K562 (cell line): ENCODE measurements around the gene RMC1. TPM values are rescaled to one million over a fixed set of nuclear protein-coding genes. Genes with fewer than 3 reads are reported as not detected.

Experiments used
- C11orf30 ChIP-seq: fragments of 450-650 bp; IDR thresholded peaks from 2 replicates; pipeline ENCODE4 v1.6.1; 2016; ENCODE audit warnings: low read depth, mild to moderate bottlenecking
- CBFB ChIP-seq: sonication (generic); formaldehyde crosslinking; IDR thresholded peaks from 2 replicates; pipeline ENCODE4 v1.4.0; 2020; ENCODE audit warnings: mild to moderate bottlenecking, missing genetic modification reagents
- CCNT2 ChIP-seq: IDR thresholded peaks from 2 replicates; pipeline ENCODE4 v1.6.1; 2011; ENCODE audit warnings: borderline replicate concordance, low read depth, mild to moderate bottlenecking, moderate library complexity, mixed read lengths, low read length; ENCODE audit not compliant: insufficient read length; ENCODE audit errors: extremely low read depth
- CXXC5 ChIP-seq: fragments of 250-450 bp; sonication (Bioruptor Pico); IDR thresholded peaks from 2 replicates; pipeline ENCODE4 v1.8.0; 2022; ENCODE audit warnings: inconsistent platforms, mild to moderate bottlenecking, moderate library complexity
- DDX20 ChIP-seq: fragments of 450-650 bp; IDR thresholded peaks from 2 replicates; pipeline ENCODE4 v1.6.1; 2016; ENCODE audit warnings: missing genetic modification characterization, low read depth, mild to moderate bottlenecking, missing compliant biosample characterization, moderate library complexity
- GATA2 ChIP-seq: sonication (generic); formaldehyde crosslinking; IDR thresholded peaks from 2 replicates; pipeline ENCODE4 v1.4.0; 2020; ENCODE audit warnings: mild to moderate bottlenecking, missing genetic modification reagents
- GTF2F1 ChIP-seq: IDR thresholded peaks from 2 replicates; pipeline ENCODE4 v1.6.1; 2011; ENCODE audit warnings: low read depth, low read length, improper control_type of control experiment
- NCOA1 ChIP-seq: fragments of 450-650 bp; IDR thresholded peaks from 2 replicates; pipeline ENCODE4 v1.6.1; 2016; ENCODE audit warnings: low read depth
- NFATC3 ChIP-seq: fragments of 450-650 bp; IDR thresholded peaks from 2 replicates; pipeline ENCODE4 v1.6.1; 2017; ENCODE audit warnings: mild to moderate bottlenecking
- RFX1 ChIP-seq: fragments of 450-650 bp; IDR thresholded peaks from 2 replicates; pipeline ENCODE4 v1.6.1; 2016; ENCODE audit warnings: mild to moderate bottlenecking, moderate library complexity
- SMAD3 ChIP-seq: fragments of 450-650 bp; formaldehyde crosslinking; conservative IDR thresholded peaks from 2 replicates; pipeline ENCODE4 v1.4.0; 2020; ENCODE audit warnings: mild to moderate bottlenecking
- SMAD4 ChIP-seq: fragments of 250-450 bp; sonication (Bioruptor Pico); conservative IDR thresholded peaks from 2 replicates; pipeline ENCODE4 v1.8.0; 2021; ENCODE audit warnings: inconsistent platforms, mild to moderate bottlenecking, moderate library complexity
- SOX6 ChIP-seq: fragments of 450-650 bp; IDR thresholded peaks from 2 replicates; pipeline ENCODE4 v1.6.1; 2014; ENCODE audit warnings: mild to moderate bottlenecking
- SRSF9 ChIP-seq: fragments of 200-400 bp; formaldehyde crosslinking; IDR thresholded peaks from 2 replicates; pipeline ENCODE4 v1.6.1; 2017; ENCODE audit warnings: low read depth, low read length, borderline replicate concordance
- TAF15 ChIP-seq: fragments of 200-400 bp; formaldehyde crosslinking; IDR thresholded peaks from 2 replicates; pipeline ENCODE4 v1.6.1; 2017; ENCODE audit warnings: mild to moderate bottlenecking, low read depth, low read length, moderate library complexity
- ZEB2 ChIP-seq: fragments of 450-650 bp; IDR thresholded peaks from 2 replicates; pipeline ENCODE4 v1.6.1; 2016
- ZFP1 ChIP-seq: fragments of 450-650 bp; formaldehyde crosslinking; IDR thresholded peaks from 2 replicates; pipeline ENCODE4 v1.4.0; 2020; ENCODE audit warnings: mild to moderate bottlenecking, mixed read lengths
- polyA plus RNA-seq, 8 experiments: library from polyadenylated mRNA; depleted of rRNA in 4 of 8; stranded (reverse) in 5 of 8; unstranded in 3 of 8; fragments of >200 nt; fragmentation: Nextera tagmentation in 2 of 8; fragmentation: Illumina TruSeq in 1 of 8; extraction: Ambion mirVana in 2 of 8; extraction: Trizol in 1 of 8; gene quantifications; 2 replicates each; pipeline versions ENCODE4 v1.2.1 to v1.2.3, GENCODE V29; 2011 to 2014; ENCODE audit warnings: inconsistent platforms in 1 of 8, missing spikeins in 1 of 8
- total RNA-seq, 7 experiments: library from RNA; depleted of rRNA in 6 of 7; stranded (reverse); fragments of >200 nt in 6 of 7; fragmentation: Illumina TruSeq in 2 of 7; extraction: Trizol in 2 of 7; gene quantifications; 2 replicates each; pipeline versions ENCODE4 v1.2.1 to v1.2.3, GENCODE V29; 2011 to 2021; ENCODE audit warnings: low replicate concordance in 1 of 7
- TF ChIP-seq, protein P1 (sequence below): fragments of 150-350 bp; conservative IDR thresholded peaks from 2 replicates; pipeline ENCODE4 v1.6.1; 2014; ENCODE audit warnings: low read length
- TF ChIP-seq, protein P2 (sequence below): IDR thresholded peaks from 2 replicates; pipeline ENCODE4 v1.6.1; 2014; ENCODE audit warnings: antibody characterized with exemption
- TF ChIP-seq, protein P3 (sequence below): fragments of 250-450 bp; sonication (Bioruptor Pico); IDR thresholded peaks from 2 replicates; pipeline ENCODE4 v1.4.0; 2020; ENCODE audit warnings: borderline replicate concordance
- TF ChIP-seq, protein P4 (sequence below): sonication (generic); formaldehyde crosslinking; IDR thresholded peaks from 2 replicates; pipeline ENCODE4 v1.8.1; 2022; ENCODE audit warnings: missing genetic modification reagents

Gene RMC1
- total and polyA plus RNA-seq, 9 of the 15 experiments (the other 6 are each of a cell fraction or from before 2014, with no cell fraction given): 7.5 to 42.4 (median 35.5) TPM

DNA sequence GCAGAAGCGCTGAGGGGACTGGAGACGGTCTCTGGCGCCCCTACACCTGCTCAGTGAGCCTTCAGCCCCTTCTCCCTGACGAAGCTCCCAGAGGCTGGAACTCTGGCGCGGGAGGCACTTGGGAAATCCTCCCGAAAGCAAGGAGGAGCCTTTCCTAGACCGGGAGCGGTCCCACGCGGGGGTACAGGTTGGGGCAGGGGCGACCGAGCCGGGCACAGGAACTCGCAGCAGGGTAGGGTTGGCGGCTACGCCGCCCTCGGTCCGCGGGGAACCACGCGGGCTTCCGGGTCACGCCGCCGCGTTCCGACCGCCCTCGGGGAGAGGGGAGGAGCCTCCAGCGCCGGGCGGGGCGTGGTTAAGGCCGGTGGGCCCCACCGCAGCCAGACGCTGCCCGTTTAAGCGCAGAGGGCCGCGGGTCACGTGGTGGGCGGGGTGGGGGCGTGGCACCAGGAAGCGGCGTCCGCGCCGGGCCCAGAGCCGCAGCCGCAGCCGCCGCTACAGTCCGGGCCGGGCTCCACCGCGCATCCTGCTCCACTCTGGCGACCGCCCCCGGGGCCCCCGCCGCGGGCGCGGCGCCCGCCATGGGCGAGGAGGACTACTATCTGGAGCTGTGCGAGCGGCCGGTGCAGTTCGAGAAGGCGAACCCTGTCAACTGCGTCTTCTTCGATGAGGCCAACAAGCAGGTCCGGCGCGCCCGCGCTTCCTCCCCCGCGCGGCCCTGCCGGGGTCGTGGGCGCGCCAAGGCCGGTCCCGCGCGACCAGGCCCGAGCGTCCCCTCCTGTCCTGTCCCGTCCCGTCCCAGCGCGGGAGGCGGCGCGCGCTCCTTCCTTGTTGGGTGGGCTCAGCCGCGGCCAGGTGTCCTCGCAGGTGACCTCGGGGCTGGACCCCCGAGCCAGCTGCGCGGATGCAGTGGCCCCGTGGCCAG, at the start of gene RMC1 (continued):
- TF ChIP-seq CBFB (CRISPR knock-in tag): no peak
- TF ChIP-seq CCNT2: peak; percentile 97
- no peak for TF ChIP-seq SRSF9
- TF ChIP-seq RFX1: no peak
- TF ChIP-seq ZEB2: peak; percentile 52; the same call in 1 of the 2 replicates
- peak; percentile 78 for TF ChIP-seq SMAD4 (CRISPR knock-in tag)
- 0 out of 2 replicates have a peak, but pooled peaks have one; percentile 45 for TF ChIP-seq NCOA1
- TF ChIP-seq SMAD3: 0 out of 2 replicates have a peak, but pooled peaks have one; percentile 16
- 0 out of 2 replicates have a peak, but pooled peaks have one; percentile 32 for TF ChIP-seq SOX6
- TF ChIP-seq ZFP1 (CRISPR knock-in tag): no peak
- TF ChIP-seq CXXC5 (CRISPR knock-in tag): peak; percentile 97
- TF ChIP-seq NFATC3: no peak
- no peak for TF ChIP-seq DDX20 (tag)
- TF ChIP-seq, protein P1, sequence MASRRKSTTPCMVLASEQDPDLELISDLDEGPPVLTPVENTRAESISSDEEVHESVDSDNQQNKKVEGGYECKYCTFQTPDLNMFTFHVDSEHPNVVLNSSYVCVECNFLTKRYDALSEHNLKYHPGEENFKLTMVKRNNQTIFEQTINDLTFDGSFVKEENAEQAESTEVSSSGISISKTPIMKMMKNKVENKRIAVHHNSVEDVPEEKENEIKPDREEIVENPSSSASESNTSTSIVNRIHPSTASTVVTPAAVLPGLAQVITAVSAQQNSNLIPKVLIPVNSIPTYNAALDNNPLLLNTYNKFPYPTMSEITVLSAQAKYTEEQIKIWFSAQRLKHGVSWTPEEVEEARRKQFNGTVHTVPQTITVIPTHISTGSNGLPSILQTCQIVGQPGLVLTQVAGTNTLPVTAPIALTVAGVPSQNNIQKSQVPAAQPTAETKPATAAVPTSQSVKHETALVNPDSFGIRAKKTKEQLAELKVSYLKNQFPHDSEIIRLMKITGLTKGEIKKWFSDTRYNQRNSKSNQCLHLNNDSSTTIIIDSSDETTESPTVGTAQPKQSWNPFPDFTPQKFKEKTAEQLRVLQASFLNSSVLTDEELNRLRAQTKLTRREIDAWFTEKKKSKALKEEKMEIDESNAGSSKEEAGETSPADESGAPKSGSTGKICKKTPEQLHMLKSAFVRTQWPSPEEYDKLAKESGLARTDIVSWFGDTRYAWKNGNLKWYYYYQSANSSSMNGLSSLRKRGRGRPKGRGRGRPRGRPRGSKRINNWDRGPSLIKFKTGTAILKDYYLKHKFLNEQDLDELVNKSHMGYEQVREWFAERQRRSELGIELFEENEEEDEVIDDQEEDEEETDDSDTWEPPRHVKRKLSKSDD: no peak
- peak; percentile 25; the same call in 1 of the 2 replicates for TF ChIP-seq GTF2F1
- TF ChIP-seq C11orf30: no peak
- TF ChIP-seq, protein P2, sequence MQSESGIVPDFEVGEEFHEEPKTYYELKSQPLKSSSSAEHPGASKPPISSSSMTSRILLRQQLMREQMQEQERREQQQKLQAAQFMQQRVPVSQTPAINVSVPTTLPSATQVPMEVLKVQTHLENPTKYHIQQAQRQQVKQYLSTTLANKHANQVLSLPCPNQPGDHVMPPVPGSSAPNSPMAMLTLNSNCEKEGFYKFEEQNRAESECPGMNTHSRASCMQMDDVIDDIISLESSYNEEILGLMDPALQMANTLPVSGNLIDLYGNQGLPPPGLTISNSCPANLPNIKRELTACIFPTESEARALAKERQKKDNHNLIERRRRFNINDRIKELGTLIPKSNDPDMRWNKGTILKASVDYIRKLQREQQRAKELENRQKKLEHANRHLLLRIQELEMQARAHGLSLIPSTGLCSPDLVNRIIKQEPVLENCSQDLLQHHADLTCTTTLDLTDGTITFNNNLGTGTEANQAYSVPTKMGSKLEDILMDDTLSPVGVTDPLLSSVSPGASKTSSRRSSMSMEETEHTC: peak; percentile 78
- no peak for TF ChIP-seq TAF15
- TF ChIP-seq, protein P3, sequence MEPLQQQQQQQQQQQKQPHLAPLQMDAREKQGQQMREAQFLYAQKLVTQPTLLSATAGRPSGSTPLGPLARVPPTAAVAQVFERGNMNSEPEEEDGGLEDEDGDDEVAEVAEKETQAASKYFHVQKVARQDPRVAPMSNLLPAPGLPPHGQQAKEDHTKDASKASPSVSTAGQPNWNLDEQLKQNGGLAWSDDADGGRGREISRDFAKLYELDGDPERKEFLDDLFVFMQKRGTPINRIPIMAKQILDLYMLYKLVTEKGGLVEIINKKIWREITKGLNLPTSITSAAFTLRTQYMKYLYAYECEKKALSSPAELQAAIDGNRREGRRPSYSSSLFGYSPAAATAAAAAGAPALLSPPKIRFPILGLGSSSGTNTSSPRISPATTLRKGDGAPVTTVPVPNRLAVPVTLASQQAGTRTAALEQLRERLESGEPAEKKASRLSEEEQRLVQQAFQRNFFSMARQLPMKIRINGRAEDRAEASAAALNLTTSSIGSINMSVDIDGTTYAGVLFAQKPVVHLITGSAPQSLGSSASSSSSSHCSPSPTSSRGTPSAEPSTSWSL (CRISPR knock-in tag): no peak
- no peak for TF ChIP-seq GATA2 (CRISPR knock-in tag)
- TF ChIP-seq, protein P4, sequence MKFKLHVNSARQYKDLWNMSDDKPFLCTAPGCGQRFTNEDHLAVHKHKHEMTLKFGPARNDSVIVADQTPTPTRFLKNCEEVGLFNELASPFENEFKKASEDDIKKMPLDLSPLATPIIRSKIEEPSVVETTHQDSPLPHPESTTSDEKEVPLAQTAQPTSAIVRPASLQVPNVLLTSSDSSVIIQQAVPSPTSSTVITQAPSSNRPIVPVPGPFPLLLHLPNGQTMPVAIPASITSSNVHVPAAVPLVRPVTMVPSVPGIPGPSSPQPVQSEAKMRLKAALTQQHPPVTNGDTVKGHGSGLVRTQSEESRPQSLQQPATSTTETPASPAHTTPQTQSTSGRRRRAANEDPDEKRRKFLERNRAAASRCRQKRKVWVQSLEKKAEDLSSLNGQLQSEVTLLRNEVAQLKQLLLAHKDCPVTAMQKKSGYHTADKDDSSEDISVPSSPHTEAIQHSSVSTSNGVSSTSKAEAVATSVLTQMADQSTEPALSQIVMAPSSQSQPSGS (CRISPR knock-in tag): no peak
